ENCODE measurements around the gene FGGY. TPM values are rescaled to one million over a fixed set of nuclear protein-coding genes. Genes with fewer than 3 reads are reported as not detected.

Gene FGGY
- total RNA-seq, 1 experiment from 2014 or later, result 14.6 TPM

DNA sequence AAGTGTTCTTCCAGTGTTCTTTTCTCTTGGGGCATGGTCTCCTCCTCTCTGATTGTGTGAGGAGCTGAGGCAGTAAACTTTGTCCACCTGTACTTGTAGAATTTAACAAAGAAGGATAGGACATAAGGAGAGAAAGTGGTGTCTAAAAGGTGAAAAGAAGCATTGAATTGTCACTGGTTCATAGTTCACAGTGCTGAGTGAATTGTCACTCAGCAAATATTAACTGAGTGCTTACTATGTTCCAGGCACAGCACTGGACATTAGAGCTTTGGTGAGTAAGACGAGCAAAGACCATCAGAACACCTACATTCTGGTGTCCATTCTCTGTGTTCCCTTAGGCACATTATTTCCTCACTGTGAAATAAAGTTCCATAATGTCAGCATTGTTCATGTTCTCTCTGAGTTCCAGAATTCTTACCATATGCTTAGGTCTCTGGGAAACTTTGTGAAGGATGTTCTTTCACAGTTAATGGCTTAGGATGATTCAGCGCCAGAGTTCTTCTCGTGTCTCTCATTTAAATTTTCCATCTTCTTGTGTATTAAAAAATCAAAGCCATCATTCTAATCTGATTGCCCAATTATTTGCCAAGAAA is 361.1 kb downstream of the FGGY start:
- H3K9me3 Mint-ChIP-seq, result no peaks in the 10 kb centered on the region
- Histone ChIP-seq H2BK12ac (ENCODE audit: insufficient read length, low read depth, low read length) (no peak overlapping the region), H4K20me1 (ENCODE audit: control insufficient read depth, insufficient read depth, insufficient read length) (no peaks in the 10 kb centered on the region), H3K9ac (ENCODE audit: extremely low read depth, insufficient read length, low read length) (no peak overlapping the region), H3K56ac (ENCODE audit: insufficient read length, low read depth, low read length) (no peak overlapping the region), H2BK5ac (ENCODE audit: insufficient read length, low read length) (no peak overlapping the region), H3K79me1 (ENCODE audit: insufficient read depth, low read depth, low read length, poor library complexity, severe bottlenecking) (no peaks in the 10 kb centered on the region), H3K27me3 (ENCODE audit: insufficient read depth, low read length) (no peaks in the 10 kb centered on the region), H3T11ph (ENCODE audit: low read length) (no peak overlapping the region), H3K4ac (ENCODE audit: low read depth, low read length) (no peak overlapping the region), H3K23ac (ENCODE audit: insufficient read length, low read depth, low read length) (no peak overlapping the region), H2BK15ac (ENCODE audit: low read depth, low read length) (no peak overlapping the region), H2AK5ac (ENCODE audit: insufficient read length, low read length) (no peak overlapping the region), H3K23me2 (ENCODE audit: insufficient read length, low read depth, low read length, poor library complexity, severe bottlenecking) (no peaks in the 10 kb centered on the region), H3K18ac (ENCODE audit: insufficient read length, low read depth, low read length) (no peak overlapping the region), H4K91ac (ENCODE audit: insufficient read length, low read depth, low read length) (no peak overlapping the region), H2BK120ac (ENCODE audit: low read depth, low read length, poor library complexity, severe bottlenecking) (no peak overlapping the region), H4K8ac (replicated peaks; ENCODE audit: insufficient read length, low read depth, low read length) (no peak overlapping the region), H3K27ac (ENCODE audit: insufficient read length, low read depth, low read length) (no peak overlapping the region), H4K5ac (ENCODE audit: insufficient read length, low read depth, low read length) (no peak overlapping the region), H3K4me1 (ENCODE audit: insufficient read depth, low read length) (no peaks in the 10 kb centered on the region; the same call in 1 of the 2 replicates), H2AFZ (ENCODE audit: low read length) (no peak overlapping the region), H3K14ac (ENCODE audit: insufficient read depth, low read length) (no peak overlapping the region), H3K79me2 (ENCODE audit: insufficient read depth, low read length) (no peaks in the 10 kb centered on the region), H3K9me3 (ENCODE audit: control insufficient read depth, low read depth, low read length) (no peaks in the 10 kb centered on the region), H3K4me2 (ENCODE audit: insufficient read depth, insufficient read length, low read length) (no peak overlapping the region), H2BK20ac (ENCODE audit: low read depth, low read length, poor library complexity, severe bottlenecking) (no peak overlapping the region)
- WGBS (ENCODE audit: extremely low coverage, insufficient read length, low lambda C conversion rate), result no CpG with 5 or more reads among the region's 3 CpGs
- no peak overlapping the region for H3K4me3 Mint-ChIP-seq
- no peak for DNase-seq
- TF ChIP-seq, protein P1, sequence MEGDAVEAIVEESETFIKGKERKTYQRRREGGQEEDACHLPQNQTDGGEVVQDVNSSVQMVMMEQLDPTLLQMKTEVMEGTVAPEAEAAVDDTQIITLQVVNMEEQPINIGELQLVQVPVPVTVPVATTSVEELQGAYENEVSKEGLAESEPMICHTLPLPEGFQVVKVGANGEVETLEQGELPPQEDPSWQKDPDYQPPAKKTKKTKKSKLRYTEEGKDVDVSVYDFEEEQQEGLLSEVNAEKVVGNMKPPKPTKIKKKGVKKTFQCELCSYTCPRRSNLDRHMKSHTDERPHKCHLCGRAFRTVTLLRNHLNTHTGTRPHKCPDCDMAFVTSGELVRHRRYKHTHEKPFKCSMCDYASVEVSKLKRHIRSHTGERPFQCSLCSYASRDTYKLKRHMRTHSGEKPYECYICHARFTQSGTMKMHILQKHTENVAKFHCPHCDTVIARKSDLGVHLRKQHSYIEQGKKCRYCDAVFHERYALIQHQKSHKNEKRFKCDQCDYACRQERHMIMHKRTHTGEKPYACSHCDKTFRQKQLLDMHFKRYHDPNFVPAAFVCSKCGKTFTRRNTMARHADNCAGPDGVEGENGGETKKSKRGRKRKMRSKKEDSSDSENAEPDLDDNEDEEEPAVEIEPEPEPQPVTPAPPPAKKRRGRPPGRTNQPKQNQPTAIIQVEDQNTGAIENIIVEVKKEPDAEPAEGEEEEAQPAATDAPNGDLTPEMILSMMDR (conservative IDR thresholded peaks at IDR 0.05), result no peak
- peaks cover 3% of the 10 kb centered on the region; the same call in 1 of the 2 replicates for H3K27me3 Mint-ChIP-seq (ENCODE audit: low read depth)
- no peak overlapping the region for H3K27ac Mint-ChIP-seq
- H3K4me1 Mint-ChIP-seq, result peaks cover 10 to 13% of the 10 kb centered on the region in 2 experiments; a peak in 3 of 4 replicates
- H3K36me3 Mint-ChIP-seq (ENCODE audit: insufficient read depth in 1 of 3, low read depth in 3 of 3), result peaks cover 0 to 6% (median 0%) of the 10 kb centered on the region in 3 experiments; a peak in 2 of 7 replicates
